Neural progenitor cell (in vitro differentiated cells): ENCODE measurements around the gene FAM89A. TPM values are rescaled to one million over a fixed set of nuclear protein-coding genes. Genes with fewer than 3 reads are reported as not detected.

ENCODE experiments used
- DNase-seq: peaks from one replicate; pipeline ENCODE4 v3.0.0-alpha.2; 2016; ENCODE audit warnings: low spot score
- H2AFZ ChIP-seq: fragments of 200-600 bp; sonication (generic); replicated peaks from 2 replicates; pipeline ENCODE4 v1.6.1; 2016; ENCODE audit warnings: antibody characterized with exemption
- H3F3A ChIP-seq: fragments of 200-600 bp; sonication (generic); 2 replicates; pipeline ENCODE4 v1.6.1; 2016; ENCODE audit warnings: antibody characterized with exemption, low read depth
- H3K27ac ChIP-seq: fragments of 200-600 bp; sonication (generic); 2 replicates; pipeline ENCODE4 v1.5.1; 2016; ENCODE audit warnings: mild to moderate bottlenecking
- H3K27me3 ChIP-seq: fragments of 200-600 bp; sonication (generic); 2 replicates; pipeline ENCODE4 v1.6.1; 2016; ENCODE audit warnings: mild to moderate bottlenecking, moderate library complexity
- H3K36me3 ChIP-seq: fragments of 200-600 bp; sonication (generic); 2 replicates; pipeline ENCODE4 v1.5.1; 2016
- H3K4me1 ChIP-seq: fragments of 200-600 bp; sonication (generic); 2 replicates; pipeline ENCODE4 v1.6.1; 2016; ENCODE audit warnings: mixed run types
- H3K4me2 ChIP-seq: fragments of 200-600 bp; sonication (generic); 2 replicates; pipeline ENCODE4 v1.6.1; 2016
- H3K4me3 ChIP-seq: fragments of 200-600 bp; sonication (generic); 2 replicates; pipeline ENCODE4 v1.5.1; 2016
- H3K79me2 ChIP-seq: fragments of 200-600 bp; sonication (generic); 2 replicates; pipeline ENCODE4 v1.6.1; 2016; ENCODE audit warnings: low read depth
- H3K9ac ChIP-seq: fragments of 200-600 bp; sonication (generic); 2 replicates; pipeline ENCODE4 v1.6.1; 2016
- H3K9me3 ChIP-seq: fragments of 200-600 bp; sonication (generic); 2 replicates; pipeline ENCODE4 v1.5.1; 2016; ENCODE audit warnings: low read depth
- H4K20me1 ChIP-seq: fragments of 200-600 bp; sonication (generic); 2 replicates; pipeline ENCODE4 v1.6.1; 2016; ENCODE audit warnings: low read depth
- H3K27ac Mint-ChIP-seq: 3 replicates; pipeline ENCODE4 v1.8.0; 2021; ENCODE audit warnings: mixed read lengths
- H3K27me3 Mint-ChIP-seq: 2 replicates; pipeline ENCODE4 v1.8.0; 2022; ENCODE audit warnings: low read depth, mild to moderate bottlenecking, inconsistent platforms, moderate library complexity, mixed read lengths; ENCODE audit not compliant: insufficient read depth
- H3K36me3 Mint-ChIP-seq: 3 replicates; pipeline ENCODE4 v1.8.0; 2021; ENCODE audit warnings: mixed read lengths
- H3K4me1 Mint-ChIP-seq: 3 replicates; pipeline ENCODE4 v1.8.0; 2021; ENCODE audit warnings: mixed read lengths
- H3K4me3 Mint-ChIP-seq: 3 replicates; pipeline ENCODE4 v1.8.0; 2021; ENCODE audit warnings: mild to moderate bottlenecking, moderate library complexity, mixed read lengths
- H3K9me3 Mint-ChIP-seq: 3 replicates; pipeline ENCODE4 v1.8.0; 2020; ENCODE audit warnings: mixed read lengths
- CTCF ChIP-seq: fragments of 200-600 bp; sonication (generic); IDR thresholded peaks from 2 replicates; pipeline ENCODE4 v1.5.1; 2017; ENCODE audit warnings: antibody characterized with exemption, mild to moderate bottlenecking
- EZH2 ChIP-seq: fragments of 200-600 bp; sonication (generic); IDR thresholded peaks from 2 replicates; pipeline ENCODE4 v1.6.1; 2017; ENCODE audit warnings: antibody characterized with exemption, mild to moderate bottlenecking, moderate library complexity
- EZH2phosphoT487 ChIP-seq: fragments of 200-600 bp; sonication (generic); IDR thresholded peaks from 2 replicates; pipeline ENCODE4 v1.6.1; 2017; ENCODE audit warnings: antibody characterized with exemption
- total RNA-seq: library from RNA; depleted of rRNA; stranded (reverse); fragments of >200 nt; gene quantifications from 2 replicates; pipeline ENCODE4 v1.2.3, GENCODE V29; 2015; ENCODE audit warnings: low replicate concordance

Gene FAM89A
- total RNA-seq, 1 donor from 2014 or later = 2.1 TPM

- no peak overlapping the region for H3K4me3 Mint-ChIP-seq
- H3K4me2 ChIP-seq = no peak overlapping the region
- H3K9me3 Mint-ChIP-seq = peaks cover 9% of the 10 kb centered on the region
- H3K4me1 ChIP-seq = no peaks in the 10 kb centered on the region
- no peaks in the 10 kb centered on the region for H3K9me3 ChIP-seq
- no peak overlapping the region for H3K9ac ChIP-seq
- no peaks in the 10 kb centered on the region for H3F3A ChIP-seq
- H3K27me3 ChIP-seq = peaks cover 15% of the 10 kb centered on the region
- no peaks in the 10 kb centered on the region for H3K36me3 Mint-ChIP-seq
- no peak overlapping the region for H3K27ac ChIP-seq
- H2AFZ ChIP-seq = no peak overlapping the region
- H4K20me1 ChIP-seq = no peaks in the 10 kb centered on the region
- H3K79me2 ChIP-seq = no peaks in the 10 kb centered on the region
- no peak for TF ChIP-seq EZH2
- TF ChIP-seq CTCF = no peak
- no peak for TF ChIP-seq EZH2phosphoT487
- H3K36me3 ChIP-seq = no peaks in the 10 kb centered on the region
- peaks cover 13% of the 10 kb centered on the region for H3K4me1 Mint-ChIP-seq
- no peak overlapping the region for H3K27ac Mint-ChIP-seq
- no peak for DNase-seq
- no peak overlapping the region for H3K4me3 ChIP-seq
- peaks cover 3% of the 10 kb centered on the region for H3K27me3 Mint-ChIP-seq
These were observed 34.0 kb upstream of the FAM89A start for GRCh38 chr1:231074046-231074445.

DNA sequence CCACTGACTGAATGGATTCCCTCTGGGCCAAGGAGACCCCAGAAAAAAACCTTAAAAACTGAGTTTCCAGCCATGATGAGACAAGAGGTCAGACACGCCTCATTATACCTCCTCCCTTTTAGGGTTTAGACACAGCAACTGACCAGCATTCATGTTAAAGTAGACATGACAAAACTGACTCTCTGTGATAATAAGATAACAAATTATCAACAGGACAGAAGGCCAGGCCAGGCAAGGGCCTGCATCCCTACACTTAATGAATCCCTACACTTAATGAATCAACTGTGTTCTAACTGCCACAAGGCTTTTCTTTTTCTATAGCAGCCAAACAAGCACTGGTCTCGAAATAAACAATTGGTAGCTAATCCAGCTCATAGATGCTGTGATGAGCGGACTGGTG is 33.3 kb upstream of the FAM89A start:
- peaks cover 3% of the 10 kb centered on the region for H3K27me3 Mint-ChIP-seq
- no peak overlapping the region for H3K4me3 ChIP-seq
- H3K27me3 ChIP-seq = peaks cover 15% of the 10 kb centered on the region
- H3K9ac ChIP-seq = no peak overlapping the region
- no peaks in the 10 kb centered on the region for H3F3A ChIP-seq
- H3K27ac Mint-ChIP-seq = no peak overlapping the region
- peaks cover 9% of the 10 kb centered on the region for H3K9me3 Mint-ChIP-seq
- H2AFZ ChIP-seq = no peak overlapping the region
- TF ChIP-seq EZH2phosphoT487 (no peak), CTCF (no peak), EZH2 (no peak)
- no peak for DNase-seq
- H3K36me3 ChIP-seq = no peaks in the 10 kb centered on the region
- peaks cover 19% of the 10 kb centered on the region for H3K4me1 Mint-ChIP-seq
- H3K9me3 ChIP-seq = no peaks in the 10 kb centered on the region
- no peaks in the 10 kb centered on the region for H3K79me2 ChIP-seq
- no peak overlapping the region for H3K4me2 ChIP-seq
- no peaks in the 10 kb centered on the region for H3K4me1 ChIP-seq
- H3K36me3 Mint-ChIP-seq = no peaks in the 10 kb centered on the region
- no peak overlapping the region for H3K4me3 Mint-ChIP-seq
- H4K20me1 ChIP-seq = no peaks in the 10 kb centered on the region
- no peak overlapping the region for H3K27ac ChIP-seq

DNA sequence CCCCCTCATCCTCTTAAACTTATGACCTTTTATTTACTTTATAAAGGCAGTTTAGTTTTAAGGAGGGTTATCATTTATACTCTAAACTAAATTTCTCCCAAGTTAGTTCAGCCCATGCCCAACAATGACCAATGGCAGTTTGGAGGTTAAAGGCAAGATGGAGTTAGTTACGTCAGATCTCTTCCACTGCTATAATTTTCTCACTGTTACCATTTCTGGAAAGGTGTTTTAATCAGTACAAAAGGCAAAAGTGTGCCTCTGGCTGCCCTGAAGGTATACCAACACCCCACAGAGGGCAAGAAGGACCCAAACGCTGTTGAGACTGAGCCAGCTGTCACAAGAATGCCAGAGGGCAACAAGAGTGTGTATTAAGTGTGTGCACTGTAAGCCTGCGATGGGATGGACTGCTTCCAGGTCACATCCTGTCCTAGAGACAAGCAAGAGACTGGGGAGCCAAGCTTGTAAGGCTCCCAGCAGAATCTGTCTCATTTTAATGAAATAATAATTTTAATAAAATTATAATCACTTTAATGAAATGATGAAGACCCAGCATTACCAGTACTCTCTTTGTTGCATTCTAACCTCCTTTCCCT is 32.5 kb upstream of the FAM89A start:
- Histone ChIP-seq H3K4me1 (no peaks in the 10 kb centered on the region), H3K4me2 (no peak overlapping the region), H3K9me3 (no peaks in the 10 kb centered on the region), H3K9ac (no peak overlapping the region), H3K4me3 (no peak overlapping the region), H3K36me3 (no peaks in the 10 kb centered on the region), H4K20me1 (no peaks in the 10 kb centered on the region), H3K27ac (no peak overlapping the region), H3K27me3 (peaks cover 14% of the 10 kb centered on the region), H2AFZ (no peak overlapping the region), H3F3A (no peaks in the 10 kb centered on the region), H3K79me2 (no peaks in the 10 kb centered on the region)
- no peak overlapping the region for H3K4me3 Mint-ChIP-seq
- DNase-seq = no peak
- no peak for TF ChIP-seq EZH2phosphoT487
- no peak for TF ChIP-seq EZH2
- TF ChIP-seq CTCF = no peak
- no peaks in the 10 kb centered on the region for H3K36me3 Mint-ChIP-seq
- H3K27ac Mint-ChIP-seq = no peak overlapping the region
- H3K4me1 Mint-ChIP-seq = peaks cover 22% of the 10 kb centered on the region
- H3K9me3 Mint-ChIP-seq = peaks cover 9% of the 10 kb centered on the region
- H3K27me3 Mint-ChIP-seq = peaks cover 3% of the 10 kb centered on the region
